Measurements from ENCODE around the gene DHH. TPM values are rescaled to one million over a fixed set of nuclear protein-coding genes. Genes with fewer than 3 reads are reported as not detected.

The DHH gene
- total and polyA plus RNA-seq, 10 of the 15 experiments (the other 5 are each of a cell fraction or from before 2014, with no cell fraction given): 0.01 TPM; not detected in 9

DNA sequence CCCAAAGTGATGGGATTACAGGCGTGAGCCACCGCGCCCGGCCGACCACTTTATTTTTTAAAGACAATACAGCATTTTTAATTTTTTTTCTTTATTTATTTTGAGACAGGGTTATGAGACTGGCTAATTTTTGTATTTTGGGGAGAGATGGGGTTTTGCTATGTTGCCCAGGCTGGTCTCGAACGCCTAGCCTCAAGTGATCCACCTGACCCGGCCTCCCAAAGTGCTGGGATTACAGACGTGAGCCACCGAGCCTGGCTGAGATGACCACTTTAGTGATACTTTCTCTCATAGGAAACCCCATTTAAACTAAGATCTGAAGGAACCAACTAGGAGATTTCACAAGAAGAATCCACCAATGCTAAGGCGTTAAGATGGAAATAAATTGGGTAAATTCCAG is 23.6 kb downstream of the DHH start:
- Histone ChIP-seq H3K4me3 (no peak overlapping the region), H3K4me1 (ENCODE audit: control insufficient read depth, insufficient read depth, low read length) (peaks cover 4% of the 10 kb centered on the region), H3K4me2 (ENCODE audit: control insufficient read depth, insufficient read depth) (no peak overlapping the region), H3K27me3 (replicated peaks in 1 of 2; ENCODE audit: control insufficient read depth in 2 of 2, insufficient read depth in 2 of 2, low read length in 1 of 2) (no peaks in the 10 kb centered on the region), H3K36me3 (ENCODE audit: control insufficient read depth in 2 of 2, insufficient read depth in 2 of 2, low read length in 1 of 2) (no peaks in the 10 kb centered on the region), H4K20me1 (ENCODE audit: control insufficient read depth, insufficient read depth) (no peaks in the 10 kb centered on the region), H3K9me3 (replicated peaks; ENCODE audit: control insufficient read depth, insufficient read depth, low read length) (no peaks in the 10 kb centered on the region), H3K79me2 (ENCODE audit: control insufficient read depth, insufficient read depth, low read length) (peaks cover 9% of the 10 kb centered on the region), H3K9ac (ENCODE audit: control insufficient read depth, insufficient read depth, low read length) (no peak overlapping the region), H2AFZ (ENCODE audit: control insufficient read depth, low read depth, low read length) (peak overlapping the region; percentile 7; the same call in 1 of the 2 replicates), H3K27ac (ENCODE audit: control insufficient read depth, insufficient read depth) (no peak overlapping the region)
- in situ Hi-C loops (cut with MboI): no loop called here
- BruUV-seq (replicated peaks): no TSS peak
- POLR2A ChIA-PET: interaction anchor here (0.5 to 2.6 kb wide), 5 partner anchors 8 to 370 kb away, joined by 3 to 17 read pairs (median 5); no protein-coding TSS in a partner anchor
- CTCF ChIA-PET: interaction anchor here (1.5 to 12.5 kb wide), 6 partner anchors 7 to 59 kb away, joined by 5 to 254 read pairs (median 11); partner anchors contain the start of gene DHH
- SMC1A ChIA-PET (ENCODE audit: uncharacterized antibody, unreplicated experiment): interaction anchor here (1.7 to 2.8 kb wide), 4 partner anchors 13 to 61 kb away, joined by 5 to 19 read pairs (median 6); partner anchors contain the start of genes DHH and TUBA1B
- 91% methylated on average over 11 of the region's 11 CpGs for WGBS (ENCODE audit: insufficient coverage, insufficient replicate concordance, low lambda C conversion rate, missing lambda C conversion rate)
- FAIRE-seq (no peak), ATAC-seq (no peak), DNase-seq (ENCODE audit: low read depth, low spot score) (no peak)
- intact Hi-C loops (cut with micrococcal nuclease; ENCODE audit: unreplicated experiment): loop anchor here (1.0 kb wide), 1 partner anchor 59 kb away; no protein-coding TSS in a partner anchor
- RAD21 ChIA-PET (ENCODE audit: unreplicated experiment): interaction anchor here (1.9 to 2.4 kb wide), 2 partner anchors 17 to 28 kb away, joined by 8 to 14 read pairs; no protein-coding TSS in a partner anchor
- TF ChIP-seq SPI1 (IDR thresholded peaks at IDR 0.05; ENCODE audit: borderline replicate concordance, insufficient read depth, low read depth, low read length) (no peak), BCL3 (IDR thresholded peaks at IDR 0.05; ENCODE audit: borderline replicate concordance, insufficient read depth, low read depth, low read length, poor library complexity, severe bottlenecking) (no peak), SUZ12 (IDR thresholded peaks at IDR 0.05; ENCODE audit: unreplicated experiment) (no peak), IRF4 (IDR thresholded peaks at IDR 0.05; ENCODE audit: low read depth, low read length) (no peak), FOXK2 (IDR thresholded peaks at IDR 0.05) (no peak), MYC (IDR thresholded peaks at IDR 0.05; ENCODE audit: insufficient read depth, insufficient read length, insufficient replicate concordance, low read length, severe bottlenecking) (no peak), SMARCA5 (IDR thresholded peaks at IDR 0.05) (no peak), NR2C2 (IDR thresholded peaks at IDR 0.05; ENCODE audit: borderline replicate concordance, control insufficient read depth, insufficient read length, low read depth) (no peak), CUX1 (IDR thresholded peaks at IDR 0.05; ENCODE audit: insufficient replicate concordance, low read depth, low read length) (no peak)
- TF ChIP-seq, protein P1, sequence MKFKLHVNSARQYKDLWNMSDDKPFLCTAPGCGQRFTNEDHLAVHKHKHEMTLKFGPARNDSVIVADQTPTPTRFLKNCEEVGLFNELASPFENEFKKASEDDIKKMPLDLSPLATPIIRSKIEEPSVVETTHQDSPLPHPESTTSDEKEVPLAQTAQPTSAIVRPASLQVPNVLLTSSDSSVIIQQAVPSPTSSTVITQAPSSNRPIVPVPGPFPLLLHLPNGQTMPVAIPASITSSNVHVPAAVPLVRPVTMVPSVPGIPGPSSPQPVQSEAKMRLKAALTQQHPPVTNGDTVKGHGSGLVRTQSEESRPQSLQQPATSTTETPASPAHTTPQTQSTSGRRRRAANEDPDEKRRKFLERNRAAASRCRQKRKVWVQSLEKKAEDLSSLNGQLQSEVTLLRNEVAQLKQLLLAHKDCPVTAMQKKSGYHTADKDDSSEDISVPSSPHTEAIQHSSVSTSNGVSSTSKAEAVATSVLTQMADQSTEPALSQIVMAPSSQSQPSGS (IDR thresholded peaks at IDR 0.05; ENCODE audit: low read length): no peak
- TF ChIP-seq, protein P2, sequence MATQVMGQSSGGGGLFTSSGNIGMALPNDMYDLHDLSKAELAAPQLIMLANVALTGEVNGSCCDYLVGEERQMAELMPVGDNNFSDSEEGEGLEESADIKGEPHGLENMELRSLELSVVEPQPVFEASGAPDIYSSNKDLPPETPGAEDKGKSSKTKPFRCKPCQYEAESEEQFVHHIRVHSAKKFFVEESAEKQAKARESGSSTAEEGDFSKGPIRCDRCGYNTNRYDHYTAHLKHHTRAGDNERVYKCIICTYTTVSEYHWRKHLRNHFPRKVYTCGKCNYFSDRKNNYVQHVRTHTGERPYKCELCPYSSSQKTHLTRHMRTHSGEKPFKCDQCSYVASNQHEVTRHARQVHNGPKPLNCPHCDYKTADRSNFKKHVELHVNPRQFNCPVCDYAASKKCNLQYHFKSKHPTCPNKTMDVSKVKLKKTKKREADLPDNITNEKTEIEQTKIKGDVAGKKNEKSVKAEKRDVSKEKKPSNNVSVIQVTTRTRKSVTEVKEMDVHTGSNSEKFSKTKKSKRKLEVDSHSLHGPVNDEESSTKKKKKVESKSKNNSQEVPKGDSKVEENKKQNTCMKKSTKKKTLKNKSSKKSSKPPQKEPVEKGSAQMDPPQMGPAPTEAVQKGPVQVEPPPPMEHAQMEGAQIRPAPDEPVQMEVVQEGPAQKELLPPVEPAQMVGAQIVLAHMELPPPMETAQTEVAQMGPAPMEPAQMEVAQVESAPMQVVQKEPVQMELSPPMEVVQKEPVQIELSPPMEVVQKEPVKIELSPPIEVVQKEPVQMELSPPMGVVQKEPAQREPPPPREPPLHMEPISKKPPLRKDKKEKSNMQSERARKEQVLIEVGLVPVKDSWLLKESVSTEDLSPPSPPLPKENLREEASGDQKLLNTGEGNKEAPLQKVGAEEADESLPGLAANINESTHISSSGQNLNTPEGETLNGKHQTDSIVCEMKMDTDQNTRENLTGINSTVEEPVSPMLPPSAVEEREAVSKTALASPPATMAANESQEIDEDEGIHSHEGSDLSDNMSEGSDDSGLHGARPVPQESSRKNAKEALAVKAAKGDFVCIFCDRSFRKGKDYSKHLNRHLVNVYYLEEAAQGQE (IDR thresholded peaks at IDR 0.05; ENCODE audit: low read depth, low read length): no peak
